ENCODE measurements around the gene NUTF2.

GRCh38 chr16:67917140-67917851 is 70.6 kb downstream of the NUTF2 start:
- TF ChIP-seq TP53 (CRISPR knock-in tag; IDR thresholded peaks at IDR 0.05), result no peak
- TF ChIP-seq, protein P1, sequence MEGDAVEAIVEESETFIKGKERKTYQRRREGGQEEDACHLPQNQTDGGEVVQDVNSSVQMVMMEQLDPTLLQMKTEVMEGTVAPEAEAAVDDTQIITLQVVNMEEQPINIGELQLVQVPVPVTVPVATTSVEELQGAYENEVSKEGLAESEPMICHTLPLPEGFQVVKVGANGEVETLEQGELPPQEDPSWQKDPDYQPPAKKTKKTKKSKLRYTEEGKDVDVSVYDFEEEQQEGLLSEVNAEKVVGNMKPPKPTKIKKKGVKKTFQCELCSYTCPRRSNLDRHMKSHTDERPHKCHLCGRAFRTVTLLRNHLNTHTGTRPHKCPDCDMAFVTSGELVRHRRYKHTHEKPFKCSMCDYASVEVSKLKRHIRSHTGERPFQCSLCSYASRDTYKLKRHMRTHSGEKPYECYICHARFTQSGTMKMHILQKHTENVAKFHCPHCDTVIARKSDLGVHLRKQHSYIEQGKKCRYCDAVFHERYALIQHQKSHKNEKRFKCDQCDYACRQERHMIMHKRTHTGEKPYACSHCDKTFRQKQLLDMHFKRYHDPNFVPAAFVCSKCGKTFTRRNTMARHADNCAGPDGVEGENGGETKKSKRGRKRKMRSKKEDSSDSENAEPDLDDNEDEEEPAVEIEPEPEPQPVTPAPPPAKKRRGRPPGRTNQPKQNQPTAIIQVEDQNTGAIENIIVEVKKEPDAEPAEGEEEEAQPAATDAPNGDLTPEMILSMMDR (IDR thresholded peaks at IDR 0.05), result no peak
- TF ChIP-seq, protein P2, sequence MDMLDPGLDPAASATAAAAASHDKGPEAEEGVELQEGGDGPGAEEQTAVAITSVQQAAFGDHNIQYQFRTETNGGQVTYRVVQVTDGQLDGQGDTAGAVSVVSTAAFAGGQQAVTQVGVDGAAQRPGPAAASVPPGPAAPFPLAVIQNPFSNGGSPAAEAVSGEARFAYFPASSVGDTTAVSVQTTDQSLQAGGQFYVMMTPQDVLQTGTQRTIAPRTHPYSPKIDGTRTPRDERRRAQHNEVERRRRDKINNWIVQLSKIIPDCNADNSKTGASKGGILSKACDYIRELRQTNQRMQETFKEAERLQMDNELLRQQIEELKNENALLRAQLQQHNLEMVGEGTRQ (CRISPR knock-in tag; IDR thresholded peaks at IDR 0.05), result no peak
- no peak for TF ChIP-seq ATF2 (CRISPR knock-in tag; IDR thresholded peaks at IDR 0.05; ENCODE audit: borderline replicate concordance, low read depth)
- TF ChIP-seq NFE2L1 (CRISPR knock-in tag; IDR thresholded peaks at IDR 0.05), result no peak
- TF ChIP-seq, protein P3, sequence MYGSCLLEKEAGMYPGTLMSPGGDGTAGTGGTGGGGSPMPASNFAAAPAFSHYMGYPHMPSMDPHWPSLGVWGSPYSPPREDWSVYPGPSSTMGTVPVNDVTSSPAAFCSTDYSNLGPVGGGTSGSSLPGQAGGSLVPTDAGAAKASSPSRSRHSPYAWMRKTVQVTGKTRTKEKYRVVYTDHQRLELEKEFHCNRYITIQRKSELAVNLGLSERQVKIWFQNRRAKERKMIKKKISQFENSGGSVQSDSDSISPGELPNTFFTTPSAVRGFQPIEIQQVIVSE (CRISPR knock-in tag; IDR thresholded peaks at IDR 0.05; ENCODE audit: borderline replicate concordance), result no peak

All from WTC11 (cell line).